Left hindlimb (tissue), 1 donor: ENCODE results near the gene CASP1.
"Not testable (repeated sequence)": the region's sequence is repeated elsewhere in the genome, so short reads cannot be mapped to it uniquely, and the experiment has no call there.

Experiments
- DNase-seq: peaks from one replicate; pipeline ENCODE4 v3.0.0-alpha.2; 2018

The CASP1 gene

DNA sequence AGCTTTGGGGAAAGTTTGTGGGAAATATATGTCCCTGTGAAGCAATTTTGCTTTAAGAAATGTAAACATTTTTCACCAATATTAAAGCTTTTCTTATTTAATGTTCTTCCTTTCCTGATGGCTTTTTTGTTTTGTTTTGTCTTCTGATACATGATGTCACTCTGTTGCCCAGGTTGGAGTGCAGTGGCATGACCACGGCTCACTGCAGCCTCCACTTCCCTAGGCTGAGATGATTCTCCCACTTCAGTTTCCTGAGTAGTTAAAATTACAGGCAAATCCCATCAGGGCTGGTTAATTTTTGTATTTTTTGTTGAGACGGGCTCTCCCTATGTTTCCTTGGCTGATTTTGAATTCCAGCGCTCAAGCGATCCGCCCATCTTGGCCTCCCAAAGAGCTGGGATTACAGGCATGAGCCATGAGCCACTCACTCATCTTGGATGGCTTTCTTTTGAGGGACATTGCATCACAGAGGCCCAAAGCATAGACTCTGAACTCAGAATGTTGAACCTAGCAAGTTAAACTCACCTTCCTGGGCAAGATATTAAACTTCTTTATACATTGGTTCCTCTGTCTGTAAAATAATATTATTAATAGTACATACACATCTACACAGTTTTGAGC, 10.8 kb upstream of the CASP1 start:
- DNase-seq, result no peak

DNA sequence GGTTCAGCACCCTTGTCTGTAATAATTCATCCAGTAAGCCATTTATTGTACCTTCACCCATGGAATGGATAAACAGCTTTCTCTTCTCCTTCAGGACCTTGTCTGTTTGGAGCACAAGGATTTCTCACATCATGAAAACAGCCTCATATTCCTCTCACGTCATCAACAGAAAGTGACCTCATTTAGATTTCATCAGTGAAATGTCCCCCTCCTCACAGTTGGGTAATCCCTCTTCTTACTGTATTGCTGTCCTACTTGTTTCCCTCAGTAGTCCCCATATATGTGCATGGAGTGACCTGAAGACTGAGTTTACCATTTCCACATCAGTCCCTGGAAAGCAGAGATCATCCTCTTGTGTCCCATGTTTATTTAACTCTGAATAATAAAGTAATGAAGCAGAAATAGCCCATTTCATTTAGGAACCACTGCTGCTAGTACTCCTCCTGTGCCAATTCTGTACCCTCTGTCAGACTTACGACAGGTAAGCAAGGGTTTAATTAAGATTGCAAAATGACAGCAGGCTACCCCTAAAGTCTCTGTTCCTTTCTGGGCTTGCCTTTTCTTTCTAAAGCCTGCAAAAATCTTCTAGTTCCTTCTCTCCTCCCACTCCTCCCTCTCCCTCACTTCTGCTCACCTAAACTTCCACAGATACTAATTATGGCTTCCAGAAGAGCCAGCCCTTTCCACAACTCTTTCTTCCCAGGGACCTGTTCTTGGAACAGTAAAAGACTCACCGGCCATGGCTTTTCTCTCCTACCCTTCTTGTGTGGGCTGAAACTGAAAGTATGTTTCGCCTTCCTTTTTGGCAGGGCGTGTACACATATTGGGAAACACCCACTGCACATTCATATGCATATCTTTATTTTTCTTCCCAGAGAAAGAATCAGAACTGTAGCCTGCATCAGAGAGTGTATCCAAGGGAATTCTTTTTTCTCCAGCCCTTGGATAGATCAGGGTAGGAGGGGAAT, 9.9 kb upstream of the CASP1 start, which contains the start of gene CARD16:
TSS of gene CARD16 (minus strand) at position 779 of the 968 bp plus-strand sequence. CDS start at position 741, 38 bp downstream.
- DNase-seq, result peak; percentile 50

DNA sequence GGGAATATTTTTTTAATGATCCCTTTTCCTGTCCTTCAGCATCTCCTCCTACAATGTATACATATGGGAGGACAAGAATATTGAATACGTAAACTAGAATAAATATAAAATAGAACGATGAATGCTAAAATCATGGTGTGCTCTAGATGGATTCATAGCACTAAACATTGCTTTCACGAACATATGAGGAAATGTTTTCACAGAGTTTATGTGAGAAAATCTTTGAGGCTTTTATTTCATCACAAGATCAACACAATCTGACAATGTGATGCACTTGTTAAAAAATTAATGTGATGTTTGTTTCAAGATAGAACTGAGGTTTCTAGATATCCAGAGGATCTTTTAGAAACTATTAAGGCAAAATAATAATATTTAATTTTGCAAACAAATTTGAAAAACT, 7.2 kb upstream of the CASP1 start:
- no peak for DNase-seq

DNA sequence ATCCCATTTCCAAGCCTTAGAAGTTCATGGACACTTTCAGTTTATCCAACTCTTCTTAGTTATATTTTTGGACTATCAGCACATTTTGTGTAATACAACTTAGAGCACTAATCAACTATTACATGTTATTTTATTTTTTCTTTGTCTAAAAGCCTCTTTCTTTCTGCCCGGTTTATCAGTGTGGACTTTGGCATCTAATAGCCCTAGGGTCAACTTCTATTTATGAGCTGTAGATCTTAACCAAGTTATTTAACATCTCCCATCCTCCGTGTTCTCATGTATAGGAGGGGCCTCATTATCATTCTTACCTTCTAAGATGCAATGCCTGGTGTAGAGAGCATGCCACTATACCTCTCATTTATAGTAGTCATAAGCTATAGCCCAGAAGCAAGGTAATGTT, 5.8 kb upstream of the CASP1 start:
- DNase-seq, result no peak

DNA sequence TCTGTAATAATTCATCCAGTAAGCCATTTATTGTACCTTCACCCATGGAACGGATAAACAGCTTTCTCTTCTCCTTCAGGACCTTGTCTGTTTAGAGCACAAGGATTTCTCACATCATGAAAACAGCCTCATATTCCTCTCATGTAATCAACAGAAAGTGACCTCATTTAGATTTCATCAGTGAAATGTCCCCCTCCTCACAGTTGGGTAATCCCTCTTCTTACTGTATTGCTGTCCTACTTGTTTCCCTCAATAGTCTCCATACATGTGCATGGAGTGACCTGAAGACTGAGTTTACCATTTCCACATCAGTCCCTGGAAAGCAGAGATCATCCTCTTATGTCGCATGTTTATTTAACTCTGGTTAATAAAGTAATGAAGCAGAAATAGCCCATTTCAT, 556 bp downstream of the CASP1 start:
- DNase-seq, result not testable (repeated sequence)

DNA sequence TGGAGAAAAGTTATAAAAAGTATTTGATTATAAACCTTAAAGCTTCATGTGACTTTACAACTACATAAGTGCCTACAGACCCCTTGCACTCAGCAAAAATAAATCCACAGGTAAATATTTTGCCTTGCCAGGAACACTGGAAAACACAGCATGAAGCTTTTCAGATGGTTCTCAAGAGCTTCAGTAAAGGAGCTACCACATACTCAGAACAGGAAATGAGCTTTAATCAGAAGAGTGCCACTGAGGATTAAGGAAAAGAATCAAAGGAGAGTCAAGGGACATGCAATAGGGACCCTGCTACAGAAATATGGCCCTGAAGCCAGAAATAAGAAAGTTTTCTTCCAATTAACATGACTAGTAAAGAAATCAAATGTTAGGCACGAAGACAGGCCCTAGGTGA, 1.2 kb downstream of the CASP1 start:
- no peak for DNase-seq

DNA sequence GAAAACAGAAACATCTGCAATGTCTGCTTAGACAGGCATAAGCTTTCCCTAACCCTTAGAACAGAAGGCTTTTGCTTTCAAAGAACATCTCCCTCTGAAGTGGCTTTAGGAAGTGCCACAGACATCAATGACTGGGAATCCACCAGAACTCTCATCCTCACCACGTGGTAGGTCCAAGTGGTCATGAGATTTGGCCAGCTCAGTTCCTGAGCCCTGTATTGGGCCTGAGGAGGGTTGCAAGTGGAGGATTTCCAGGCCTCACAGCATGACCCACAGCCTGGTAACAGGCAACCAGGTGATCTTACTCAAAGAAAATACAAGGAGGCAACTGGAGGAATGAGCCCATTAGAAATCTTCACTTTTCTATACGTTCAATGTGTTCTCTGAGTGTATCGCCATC, 1.6 kb downstream of the CASP1 start:
- DNase-seq, result no peak

DNA sequence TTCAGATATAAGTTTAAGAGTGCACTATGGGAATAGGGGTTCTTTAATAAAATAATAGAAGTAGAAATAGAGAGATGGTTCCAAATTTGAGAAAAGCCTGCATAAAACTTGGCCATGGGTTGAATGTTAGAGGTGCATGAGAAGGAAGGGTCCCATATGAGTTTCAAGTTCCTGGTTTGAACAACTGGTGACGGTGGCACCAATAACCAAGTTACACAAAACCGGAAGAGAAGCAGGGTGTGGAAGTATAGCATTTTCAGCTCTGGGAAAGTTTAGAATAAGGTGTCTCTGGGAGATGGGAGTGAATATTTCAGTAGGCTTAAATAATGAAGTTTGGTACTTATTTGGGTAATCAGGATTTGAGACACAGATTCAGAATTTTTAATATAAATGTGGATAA, 2.4 kb downstream of the CASP1 start:
- DNase-seq, result no peak

DNA sequence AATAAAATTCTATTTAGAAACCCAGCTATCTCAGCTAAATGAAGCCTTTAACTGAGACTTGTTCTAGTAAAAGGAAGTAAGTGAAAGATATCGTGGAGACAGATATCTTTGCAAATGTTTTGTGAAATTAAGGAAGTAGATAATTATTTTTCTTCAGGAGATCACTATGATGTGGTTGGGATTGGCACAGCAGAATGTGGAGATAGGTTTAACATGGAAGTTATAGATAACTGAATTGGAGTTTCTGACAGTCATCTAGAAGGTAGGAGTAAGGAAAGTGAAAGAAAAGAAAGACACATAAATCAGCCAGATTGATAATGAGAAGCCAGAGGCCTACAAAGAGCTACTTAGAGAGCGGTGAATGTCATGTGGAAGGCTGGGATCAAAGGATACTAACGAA, 7.3 kb downstream of the CASP1 start:
- no peak for DNase-seq

DNA sequence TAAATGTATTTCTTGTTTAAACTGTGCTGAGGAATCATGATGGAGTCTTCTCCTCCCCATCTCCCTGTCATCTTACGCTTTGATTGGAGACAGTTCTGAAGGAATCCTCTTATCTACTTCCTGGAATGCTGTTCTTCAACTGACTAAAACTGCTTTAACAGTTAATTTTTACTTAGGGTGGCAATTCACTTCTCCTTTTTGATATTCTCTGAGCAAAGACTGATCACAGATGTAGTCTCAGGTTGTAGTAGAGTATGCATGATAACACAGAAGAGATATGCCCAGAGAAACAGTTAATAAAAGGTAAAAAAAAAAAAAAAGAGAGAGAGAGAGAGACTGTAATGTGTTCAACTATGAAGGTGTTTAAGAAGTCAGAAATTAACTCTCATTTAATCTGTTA, 10.6 kb downstream of the CASP1 start:
- no peak for DNase-seq

DNA sequence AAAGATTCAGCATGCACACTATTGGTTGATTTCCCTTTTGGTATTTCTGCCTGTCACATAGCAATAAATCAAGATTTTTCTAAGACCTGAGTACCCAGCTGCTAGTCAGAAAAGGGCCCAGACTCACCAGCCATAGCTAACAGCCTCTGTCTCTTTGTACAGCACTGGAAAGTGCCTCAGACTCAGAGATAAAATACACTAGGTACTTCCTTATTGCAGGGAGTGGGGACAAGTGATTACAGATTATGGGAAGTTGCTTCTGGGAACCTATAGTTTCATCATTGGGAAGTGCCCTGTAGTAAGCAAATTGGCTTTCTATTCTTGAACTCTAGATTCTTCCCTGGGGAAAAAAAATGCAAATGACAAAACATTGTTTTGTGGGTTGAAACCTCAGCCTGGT, 11.9 kb downstream of the CASP1 start, which contains the start of gene CASP5:
TSS of gene CASP5 (minus strand) at position 166 of the 400 bp plus-strand sequence. CDS start at position 134, 32 bp downstream.
- DNase-seq, result no peak

DNA sequence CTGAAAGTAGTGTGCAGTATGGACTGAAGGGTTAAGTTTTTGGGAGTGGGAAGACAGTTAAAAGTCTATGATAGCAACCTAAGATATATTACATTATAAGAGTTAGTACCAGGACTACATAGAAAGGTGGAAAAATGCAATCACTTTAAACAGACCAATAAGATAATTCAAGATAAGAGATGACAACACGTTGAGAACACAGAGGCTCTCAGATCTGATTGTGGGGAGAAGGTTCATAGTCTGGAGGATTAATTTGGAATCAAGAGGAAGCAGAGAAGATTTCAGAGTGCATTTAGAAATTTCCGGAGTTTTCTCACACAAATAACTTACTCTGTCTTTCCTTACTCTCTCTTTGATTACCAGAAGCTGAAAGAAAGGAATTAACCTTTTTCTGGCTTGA, 12.4 kb downstream of the CASP1 start:
- DNase-seq, result no peak

DNA sequence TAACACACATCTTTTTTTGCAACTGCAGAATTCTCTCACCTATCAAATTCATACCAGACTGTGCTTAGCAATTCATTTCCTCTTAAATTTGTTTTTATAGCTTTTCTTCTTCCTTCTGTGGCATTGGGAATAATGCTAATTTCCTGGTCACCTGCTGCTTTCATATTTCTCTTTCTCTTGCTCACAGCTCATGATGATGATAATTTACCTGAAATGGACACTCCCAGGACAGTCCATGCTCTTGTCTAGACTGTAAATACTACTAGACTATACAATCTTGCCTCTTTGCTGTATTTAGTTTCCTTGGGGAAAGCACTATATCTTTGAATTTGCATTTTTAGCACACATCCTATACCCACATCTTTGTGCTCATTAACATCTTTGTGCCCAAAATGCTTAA, 27.5 kb downstream of the CASP1 start:
- no peak for DNase-seq

DNA sequence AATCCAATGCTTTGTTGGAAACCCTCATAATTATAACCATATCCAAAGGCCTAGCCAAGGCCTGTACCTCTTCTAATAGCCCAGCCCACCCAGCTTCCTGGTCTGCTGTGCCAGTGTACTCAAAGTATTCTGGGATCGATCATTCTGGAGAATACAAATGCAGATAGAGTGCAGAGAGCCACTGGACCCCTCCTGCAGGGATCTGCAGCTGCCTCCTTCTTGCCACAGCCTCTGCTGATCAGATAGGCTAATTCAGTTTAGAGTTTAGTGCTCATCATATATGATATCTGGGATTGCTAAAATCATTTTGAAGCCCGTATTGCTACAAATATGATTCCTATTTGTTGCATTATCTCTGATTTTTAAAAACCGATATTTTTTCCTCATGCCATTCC, 29.5 kb downstream of the CASP1 start:
- no peak for DNase-seq

DNA sequence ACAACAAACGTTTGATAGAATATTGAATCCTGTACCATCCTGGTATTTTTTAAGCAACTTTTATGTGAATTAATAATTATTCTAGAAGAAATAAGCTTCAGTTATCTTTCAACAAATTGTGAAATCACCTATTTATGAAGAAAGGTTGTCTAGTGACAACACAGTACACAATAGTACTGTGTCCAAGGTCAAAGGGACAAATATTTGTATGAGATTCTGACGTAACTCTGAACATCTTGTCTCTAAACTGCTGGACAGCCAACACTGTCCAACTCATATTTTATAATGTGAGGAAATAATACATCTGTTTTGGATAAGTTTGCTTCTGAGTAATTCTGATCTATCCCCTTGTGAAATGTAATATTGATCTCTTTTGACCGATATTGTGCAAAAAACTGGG, 30.9 kb downstream of the CASP1 start:
- DNase-seq, result no peak

DNA sequence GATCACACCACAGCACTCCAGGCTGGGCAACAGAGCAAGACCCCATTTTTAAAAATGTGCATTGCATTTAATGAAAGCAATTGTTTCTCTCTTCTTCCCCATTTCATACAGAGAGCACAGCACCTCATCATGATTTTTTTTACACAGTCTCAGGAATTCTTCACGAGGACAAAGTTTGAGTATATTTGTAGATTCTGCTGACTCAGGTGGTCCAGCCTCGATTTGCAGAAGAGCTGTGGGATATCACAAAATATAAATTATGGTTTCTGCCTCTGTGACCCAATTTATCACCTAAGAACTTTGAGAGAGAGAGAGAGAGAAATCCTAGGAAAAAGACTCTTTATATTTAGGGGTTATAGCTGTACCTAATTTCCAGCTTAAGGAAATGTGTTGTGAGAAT, 31.8 kb downstream of the CASP1 start:
- no peak for DNase-seq

DNA sequence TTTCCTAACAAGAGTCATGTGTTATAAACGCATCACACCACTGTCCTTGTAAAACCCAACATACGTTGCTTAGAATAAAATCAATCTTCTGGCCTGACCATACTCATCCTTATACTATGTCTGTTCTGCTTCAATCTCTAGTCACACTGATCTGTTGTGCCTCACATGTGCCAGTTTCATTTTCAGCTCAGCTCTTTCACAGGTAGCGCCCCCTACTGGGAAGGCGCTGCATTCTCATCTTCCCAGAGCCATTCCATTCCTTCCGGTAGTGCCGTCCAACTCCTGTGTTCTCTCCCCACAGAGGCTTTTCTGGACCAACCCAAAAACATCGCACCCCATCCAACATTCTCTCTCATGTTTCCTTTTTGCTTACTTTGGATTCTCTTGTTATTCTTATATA, 34.1 kb downstream of the CASP1 start:
- DNase-seq, result no peak

DNA sequence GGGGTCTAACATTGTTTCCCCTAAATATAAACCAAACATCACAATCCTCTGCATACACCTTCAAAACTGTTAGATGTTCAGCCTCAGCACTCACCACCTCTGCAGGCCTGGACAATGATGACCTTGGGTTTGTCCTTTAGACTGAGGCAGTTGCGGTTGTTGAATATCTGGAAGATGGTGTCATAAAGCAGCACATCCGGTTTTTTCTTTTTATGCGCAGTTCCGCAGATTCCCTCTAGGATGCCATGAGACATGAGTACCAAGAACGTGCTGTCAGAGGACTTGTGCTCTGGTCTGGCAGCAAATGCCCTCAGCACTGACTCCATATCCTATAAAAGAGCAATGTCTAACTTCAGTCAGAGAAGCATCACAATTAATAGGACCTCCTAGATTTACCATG, 34.8 kb downstream of the CASP1 start:
- DNase-seq, result no peak

DNA sequence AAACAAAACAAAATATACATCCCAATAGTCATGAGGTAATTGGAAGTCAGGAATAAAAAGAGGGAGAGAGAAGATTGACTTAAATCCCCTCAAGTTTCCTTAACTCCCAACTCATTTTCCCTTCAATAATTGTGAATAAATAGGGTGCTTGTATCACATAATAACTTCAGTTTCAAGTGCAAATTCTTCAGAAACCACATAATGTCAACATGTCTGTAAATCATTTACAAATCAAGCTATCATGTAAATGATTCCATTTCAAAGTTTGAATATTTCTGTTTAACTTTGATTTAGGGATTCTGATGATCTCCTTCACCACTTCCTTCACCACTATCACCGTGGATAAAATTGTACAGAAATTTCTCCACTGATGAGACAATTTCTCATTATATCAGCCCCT, 35.2 kb downstream of the CASP1 start:
- no peak for DNase-seq

DNA sequence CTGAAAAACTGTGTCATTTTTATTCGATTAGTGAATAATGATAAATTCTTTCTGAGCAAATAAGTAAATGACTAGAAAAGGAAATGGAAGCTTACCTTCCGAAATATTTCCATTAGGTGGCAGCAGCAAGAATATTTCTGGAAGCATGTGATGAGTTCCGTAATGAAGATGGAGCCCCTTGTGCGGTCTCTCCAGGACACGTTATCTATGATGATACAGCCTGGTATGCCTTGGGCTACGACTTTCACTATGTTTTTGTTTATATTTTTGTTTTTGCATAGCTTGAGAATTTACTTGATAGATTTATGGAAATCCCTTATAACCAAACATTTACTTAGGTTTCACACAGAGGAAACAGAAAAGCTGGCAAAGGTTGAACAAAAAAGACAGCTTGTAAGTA, 37.7 kb downstream of the CASP1 start:
- no peak for DNase-seq

DNA sequence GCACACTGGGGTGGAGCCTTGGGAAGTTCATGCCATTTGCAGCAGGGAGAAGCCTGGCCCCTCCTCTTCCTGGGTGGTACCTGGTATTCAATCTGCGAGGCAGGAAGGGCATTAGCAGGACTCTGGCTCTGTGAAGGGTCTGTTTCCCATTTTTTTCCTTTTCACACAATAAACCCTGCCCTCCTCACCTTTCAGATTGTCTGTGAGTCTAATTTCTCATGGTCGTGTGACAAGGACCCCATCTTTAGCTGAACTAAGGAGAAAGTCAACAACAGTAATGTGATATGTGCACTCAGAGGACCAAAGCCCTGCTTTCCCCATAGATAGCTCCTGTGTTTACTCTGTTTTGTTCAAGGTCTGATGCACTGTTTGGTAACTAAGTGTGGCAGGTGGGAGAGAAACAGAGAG, 39.9 kb downstream of the CASP1 start:
- no peak for DNase-seq

DNA sequence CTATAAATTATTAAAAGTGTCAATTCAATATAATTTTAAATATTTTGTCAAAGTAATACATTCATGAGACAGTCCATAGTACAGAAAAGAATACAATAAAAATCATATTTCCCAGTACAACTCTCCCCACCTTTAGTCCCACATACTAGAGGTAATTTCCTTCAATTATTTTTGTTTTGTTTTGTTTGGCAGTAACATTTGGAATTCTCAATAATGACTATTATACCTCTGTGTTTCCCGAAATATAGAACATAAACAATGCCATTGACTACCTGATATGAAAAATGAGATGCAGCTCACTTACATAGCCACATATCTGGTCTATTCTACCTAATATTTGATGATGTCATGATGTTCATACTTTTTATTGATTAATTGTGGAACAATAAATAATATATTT, 42.2 kb downstream of the CASP1 start:
- DNase-seq, result no peak

DNA sequence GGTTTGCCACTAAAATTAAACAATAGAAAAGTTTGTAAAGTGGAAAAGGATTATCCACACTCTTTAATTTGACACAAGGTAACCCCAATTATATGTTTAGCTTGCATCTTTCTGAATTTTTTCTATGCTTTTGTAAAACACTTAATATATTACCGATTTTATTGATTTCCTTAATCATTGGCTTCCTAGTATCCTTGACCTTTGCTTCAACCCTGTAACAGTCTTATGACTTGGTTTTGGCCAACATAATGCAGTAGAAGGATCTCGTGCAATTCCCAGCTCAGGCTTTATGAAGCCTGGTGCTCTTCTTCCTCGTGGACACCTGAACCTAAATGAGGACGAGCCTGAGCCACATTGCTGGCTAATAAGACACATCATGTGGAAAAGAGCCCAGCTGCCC, 43.0 kb downstream of the CASP1 start:
- no peak for DNase-seq

DNA sequence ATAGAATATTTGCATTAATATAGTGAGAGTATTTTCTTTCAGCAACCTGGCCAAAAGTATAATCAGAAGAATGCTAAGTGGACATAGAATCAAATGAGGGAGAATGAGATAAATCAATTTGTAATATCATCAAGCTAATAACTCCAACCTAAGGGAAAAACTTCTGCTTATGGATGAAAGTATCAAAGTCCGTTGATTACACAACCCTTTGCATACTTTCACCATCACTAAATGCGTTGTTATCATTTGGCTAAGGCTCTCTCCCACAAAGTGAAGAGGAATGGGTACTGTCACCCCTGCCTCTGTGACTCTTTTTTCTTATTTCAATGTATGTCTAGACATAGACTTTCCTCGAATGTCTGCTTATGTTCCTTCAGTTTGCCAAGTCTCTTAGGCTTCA, 50.1 kb downstream of the CASP1 start:
- DNase-seq, result no peak
